Measurements from ENCODE around the gene GDF11. TPM values are rescaled to one million over a fixed set of nuclear protein-coding genes. Genes with fewer than 3 reads are reported as not detected.

GDF11 gene
- total RNA-seq, 2 experiments from 2014 or later: 4.2 TPM

GRCh38 chr12:55728939-55729818 is 13.7 kb upstream of the GDF11 start, which contains the start of gene CD63:
Gene CD63 (minus strand): TSS chr12:55729009. CDS start chr12:55728341, 668 bp downstream.
- H3K36me3 Mint-ChIP-seq (ENCODE audit: low read depth): no peaks in the 10 kb centered on the region

GRCh38 chr12:55729819-55730818 is 12.8 kb upstream of the GDF11 start:
- peak overlapping the region; percentile 90 for H3K4me3 Mint-ChIP-seq
- H3K27ac Mint-ChIP-seq: peak overlapping the region; percentile 87
- no peaks in the 10 kb centered on the region for H3K27me3 Mint-ChIP-seq (ENCODE audit: low read depth)
- CTCF ChIA-PET: interaction anchor here (0.5 to 3.1 kb wide), 10 partner anchors 8 to 265 kb away, joined by 3 to 32 read pairs (median 4); partner anchors contain the start of genes BLOC1S1 and RDH5
- peaks cover 29% of the 10 kb centered on the region for H3K4me1 Mint-ChIP-seq (ENCODE audit: low read depth)
- H3K36me3 Mint-ChIP-seq (ENCODE audit: low read depth): no peaks in the 10 kb centered on the region
- H3K9me3 Mint-ChIP-seq: no peaks in the 10 kb centered on the region
- DNase-seq: peak; percentile 41
- intact Hi-C loops (cut with micrococcal nuclease): loop anchor here (1.0 to 10.0 kb wide), 5 partner anchors 8 to 455 kb away; partner anchors contain the start of genes BLOC1S1, PA2G4, PYM1 and SMARCC2

More at GRCh38 chr12:55728939-55729818, 13.7 kb upstream of the GDF11 start, which contains the start of gene CD63:
- intact Hi-C loops (cut with micrococcal nuclease): loop anchor here (1.0 to 2.0 kb wide), 4 partner anchors 9 to 375 kb away; partner anchors contain the start of genes BLOC1S1, PA2G4 and PYM1
- Mint-ChIP-seq H3K27me3 (ENCODE audit: low read depth) (no peaks in the 10 kb centered on the region), H3K27ac (peak within 1 kb of the TSS; percentile 87), H3K4me3 (peak within 1 kb of the TSS; percentile 90), H3K4me1 (ENCODE audit: low read depth) (peaks cover 29% of the 10 kb centered on the region), H3K9me3 (no peaks in the 10 kb centered on the region)
- CTCF ChIA-PET: interaction anchor here (0.8 to 3.1 kb wide), 8 partner anchors 9 to 267 kb away, joined by 3 to 32 read pairs (median 4); partner anchors contain the start of genes BLOC1S1 and RDH5
- DNase-seq: peak; percentile 81

- H3K4me3 Mint-ChIP-seq: no peak overlapping the region
- no peaks in the 10 kb centered on the region for H3K27me3 Mint-ChIP-seq (ENCODE audit: low read depth)
- no peak for DNase-seq
- H3K36me3 Mint-ChIP-seq (ENCODE audit: low read depth): no peaks in the 10 kb centered on the region
- intact Hi-C loops (cut with micrococcal nuclease): loop anchor here (10.0 kb wide), 1 partner anchor 453 kb away; the partner anchor contains the start of gene SMARCC2
- no peak overlapping the region for H3K27ac Mint-ChIP-seq
- CTCF ChIA-PET: interaction anchor here (0.8 kb wide), 1 partner anchor 9 kb away, joined by 3 read pairs; no protein-coding TSS in a partner anchor
- H3K9me3 Mint-ChIP-seq: no peaks in the 10 kb centered on the region
- H3K4me1 Mint-ChIP-seq (ENCODE audit: low read depth): peaks cover 23% of the 10 kb centered on the region
Observed at GRCh38 chr12:55732288-55732687, 10.6 kb upstream of the GDF11 start.

- Mint-ChIP-seq H3K4me3 (no peak overlapping the region), H3K4me1 (ENCODE audit: low read depth) (peaks cover 26% of the 10 kb centered on the region), H3K36me3 (ENCODE audit: low read depth) (no peaks in the 10 kb centered on the region), H3K27ac (no peak overlapping the region), H3K9me3 (no peaks in the 10 kb centered on the region), H3K27me3 (ENCODE audit: low read depth) (no peaks in the 10 kb centered on the region)
- no peak for DNase-seq
- intact Hi-C loops (cut with micrococcal nuclease): loop anchor here (10.0 kb wide), 1 partner anchor 452 kb away; the partner anchor contains the start of gene SMARCC2
- CTCF ChIA-PET: interaction anchor here (0.7 to 3.4 kb wide), 2 partner anchors 8 to 9 kb away, joined by 3 to 11 read pairs; no protein-coding TSS in a partner anchor
Observed at GRCh38 chr12:55733021-55733555, 9.8 kb upstream of the GDF11 start.

GRCh38 chr12:55733858-55734257 is 9.1 kb upstream of the GDF11 start:
- DNase-seq: no peak
- Mint-ChIP-seq H3K9me3 (no peaks in the 10 kb centered on the region), H3K4me1 (ENCODE audit: low read depth) (peaks cover 29% of the 10 kb centered on the region), H3K27ac (no peak overlapping the region), H3K27me3 (ENCODE audit: low read depth) (no peaks in the 10 kb centered on the region), H3K36me3 (ENCODE audit: low read depth) (no peaks in the 10 kb centered on the region), H3K4me3 (no peak overlapping the region)
- intact Hi-C loops (cut with micrococcal nuclease): loop anchor here (10.0 kb wide), 1 partner anchor 451 kb away; the partner anchor contains the start of gene SMARCC2
- CTCF ChIA-PET: interaction anchor here (0.6 to 3.4 kb wide), 3 partner anchors 9 to 336 kb away, joined by 3 to 11 read pairs (median 3); no protein-coding TSS in a partner anchor

- Mint-ChIP-seq H3K4me1 (ENCODE audit: low read depth) (peaks cover 27% of the 10 kb centered on the region), H3K9me3 (no peaks in the 10 kb centered on the region), H3K27me3 (ENCODE audit: low read depth) (no peaks in the 10 kb centered on the region), H3K4me3 (no peak overlapping the region), H3K36me3 (ENCODE audit: low read depth) (no peaks in the 10 kb centered on the region), H3K27ac (no peak overlapping the region)
- CTCF ChIA-PET: interaction anchor here (0.5 to 3.4 kb wide), 6 partner anchors 10 to 335 kb away, joined by 3 to 11 read pairs (median 4); no protein-coding TSS in a partner anchor
- intact Hi-C loops (cut with micrococcal nuclease): loop anchor here (10.0 kb wide), 1 partner anchor 450 kb away; the partner anchor contains the start of gene SMARCC2
- no peak for DNase-seq
Observed at GRCh38 chr12:55734595-55734994, 8.3 kb upstream of the GDF11 start.

GRCh38 chr12:55736076-55736475 is 6.8 kb upstream of the GDF11 start:
- Mint-ChIP-seq H3K27me3 (ENCODE audit: low read depth) (no peaks in the 10 kb centered on the region), H3K36me3 (ENCODE audit: low read depth) (no peaks in the 10 kb centered on the region), H3K27ac (no peak overlapping the region), H3K4me3 (no peak overlapping the region), H3K4me1 (ENCODE audit: low read depth) (peaks cover 18% of the 10 kb centered on the region), H3K9me3 (no peaks in the 10 kb centered on the region)
- intact Hi-C loops (cut with micrococcal nuclease): loop anchor here (10.0 kb wide), 1 partner anchor 449 kb away; the partner anchor contains the start of gene SMARCC2
- CTCF ChIA-PET: interaction anchor here (0.9 to 3.4 kb wide), 3 partner anchors 11 to 239 kb away, joined by 3 to 11 read pairs (median 10); partner anchors contain the start of gene ITGA7
- DNase-seq: no peak

- H3K27ac Mint-ChIP-seq: peak overlapping the region; percentile 60
- no peaks in the 10 kb centered on the region for H3K27me3 Mint-ChIP-seq (ENCODE audit: low read depth)
- intact Hi-C loops (cut with micrococcal nuclease): loop anchor here (1.0 to 10.0 kb wide), 5 partner anchors 13 to 548 kb away; partner anchors contain the start of gene SMARCC2
- H3K4me3 Mint-ChIP-seq: peak overlapping the region; percentile 25
- peaks cover 18% of the 10 kb centered on the region for H3K4me1 Mint-ChIP-seq (ENCODE audit: low read depth)
- no peaks in the 10 kb centered on the region for H3K9me3 Mint-ChIP-seq
- DNase-seq: peak; percentile 84
- CTCF ChIA-PET: interaction anchor here (0.6 to 4.6 kb wide), 29 partner anchors 7 to 548 kb away, joined by 3 to 36 read pairs (median 7); partner anchors contain the start of genes BLOC1S1, CD63, DNAJC14 and ITGA7
- no peaks in the 10 kb centered on the region for H3K36me3 Mint-ChIP-seq (ENCODE audit: low read depth)
Observed at GRCh38 chr12:55736780-55737580, 5.9 kb upstream of the GDF11 start.

GRCh38 chr12:55737581-55738122 is 5.3 kb upstream of the GDF11 start:
- no peaks in the 10 kb centered on the region for H3K9me3 Mint-ChIP-seq
- no peaks in the 10 kb centered on the region for H3K36me3 Mint-ChIP-seq (ENCODE audit: low read depth)
- H3K4me1 Mint-ChIP-seq (ENCODE audit: low read depth): peaks cover 21% of the 10 kb centered on the region
- intact Hi-C loops (cut with micrococcal nuclease): loop anchor here (1.0 to 10.0 kb wide), 16 partner anchors 8 to 548 kb away; partner anchors contain the start of genes BLOC1S1, CD63, NABP2 and PA2G4
- CTCF ChIA-PET: interaction anchor here (0.6 to 4.6 kb wide), 57 partner anchors 8 to 549 kb away, joined by 3 to 36 read pairs (median 5); partner anchors contain the start of genes BLOC1S1, CD63, DNAJC14 and ITGA7
- no peaks in the 10 kb centered on the region for H3K27me3 Mint-ChIP-seq (ENCODE audit: low read depth)
- peak overlapping the region; percentile 82 for H3K27ac Mint-ChIP-seq
- peak overlapping the region; percentile 75 for H3K4me3 Mint-ChIP-seq
- no peak for DNase-seq

All from activated naive CD4-positive, alpha-beta T cell treated with anti-CD3 and anti-CD28 coated beads for 36 hours (primary cell).